ENCODE measurements around the gene COL23A1.
"Not testable (repeated sequence)": the region's sequence is repeated elsewhere in the genome, so short reads cannot be mapped to it uniquely, and the experiment has no call there.

The COL23A1 gene

GRCh38 chr5:178589180-178590140 is 733 bp downstream of the COL23A1 start:
- FAIRE-seq (no peak), DNase-seq (ENCODE audit: insufficient read length, low spot score) (no peak)

GRCh38 chr5:178588769-178589168 is 1.4 kb downstream of the COL23A1 start:
- no peak for FAIRE-seq
- no peak for DNase-seq (ENCODE audit: insufficient read length, low spot score)

GRCh38 chr5:178587763-178588611 is 2.2 kb downstream of the COL23A1 start:
- FAIRE-seq (no peak), DNase-seq (ENCODE audit: insufficient read length, low spot score) (no peak)

GRCh38 chr5:178586396-178586795 is 3.8 kb downstream of the COL23A1 start:
- FAIRE-seq: no peak
- no peak for DNase-seq (ENCODE audit: insufficient read length, low spot score)

- DNase-seq (ENCODE audit: insufficient read length, low spot score); FAIRE-seq: not testable (repeated sequence)
Observed at GRCh38 chr5:178585421-178585820, 4.8 kb downstream of the COL23A1 start.

- DNase-seq (ENCODE audit: insufficient read length, low spot score) (no peak), FAIRE-seq (no peak)
Observed at GRCh38 chr5:178583279-178583678, 6.9 kb downstream of the COL23A1 start.

GRCh38 chr5:178582291-178582690 is 7.9 kb downstream of the COL23A1 start:
- FAIRE-seq (no peak), DNase-seq (ENCODE audit: insufficient read length, low spot score) (no peak)

- FAIRE-seq (no peak), DNase-seq (ENCODE audit: insufficient read length, low spot score) (no peak)
Observed at GRCh38 chr5:178581621-178582020, 8.6 kb downstream of the COL23A1 start.

GRCh38 chr5:178580271-178580955 is 9.8 kb downstream of the COL23A1 start:
- DNase-seq (ENCODE audit: insufficient read length, low spot score) (no peak), FAIRE-seq (no peak)

- FAIRE-seq (no peak), DNase-seq (ENCODE audit: insufficient read length, low spot score) (no peak)
Observed at GRCh38 chr5:178577944-178578343, 12.2 kb downstream of the COL23A1 start.

GRCh38 chr5:178577376-178577839 is 12.8 kb downstream of the COL23A1 start:
- FAIRE-seq (no peak), DNase-seq (ENCODE audit: insufficient read length, low spot score) (no peak)

GRCh38 chr5:178576591-178577351 is 13.4 kb downstream of the COL23A1 start:
- FAIRE-seq: no peak
- no peak for DNase-seq (ENCODE audit: insufficient read length, low spot score)

- DNase-seq (ENCODE audit: insufficient read length, low spot score) (no peak), FAIRE-seq (no peak)
Observed at GRCh38 chr5:178573216-178573615, 17.0 kb downstream of the COL23A1 start.

- DNase-seq (ENCODE audit: insufficient read length, low spot score) (no peak), FAIRE-seq (no peak)
Observed at GRCh38 chr5:178572617-178573016, 17.6 kb downstream of the COL23A1 start.

- DNase-seq (ENCODE audit: insufficient read length, low spot score) (no peak), FAIRE-seq (no peak)
Observed at GRCh38 chr5:178569485-178569884, 20.7 kb downstream of the COL23A1 start.

- DNase-seq (ENCODE audit: insufficient read length, low spot score): no peak
- FAIRE-seq: no peak
Observed at GRCh38 chr5:178564811-178565550, 25.2 kb downstream of the COL23A1 start.

- DNase-seq (ENCODE audit: insufficient read length, low spot score): no peak
- no peak for FAIRE-seq
Observed at GRCh38 chr5:178564397-178564796, 25.8 kb downstream of the COL23A1 start.

GRCh38 chr5:178563621-178564020 is 26.6 kb downstream of the COL23A1 start:
- FAIRE-seq (no peak), DNase-seq (ENCODE audit: insufficient read length, low spot score) (no peak)

GRCh38 chr5:178561746-178562264 is 28.4 kb downstream of the COL23A1 start:
- FAIRE-seq: no peak
- DNase-seq (ENCODE audit: insufficient read length, low spot score): no peak
